Breast epithelium (tissue), 3 donors: Measurements from ENCODE around the gene CACHD1.

Source experiments
- POLR2A ChIP-seq: fragments of 450-650 bp; IDR thresholded peaks from one replicate; pipeline ENCODE4 v1.6.1; 2016; ENCODE audit warnings: antibody characterized with exemption, mild to moderate bottlenecking, moderate library complexity
- POLR2AphosphoS5 ChIP-seq, 3 donors: sonication (generic); formaldehyde crosslinking; IDR thresholded peaks; one replicate each; pipeline ENCODE4 v1.6.1; 2017; ENCODE audit warnings: antibody characterized with exemption in 3 of 3
- TF ChIP-seq, protein P1 (sequence below), 3 donors: fragments of 450-650 bp; IDR thresholded peaks; one replicate each; pipeline ENCODE4 v1.5.1; 2016 to 2017; ENCODE audit warnings: antibody characterized with exemption in 3 of 3, mild to moderate bottlenecking in 3 of 3, moderate library complexity in 3 of 3

DNA sequence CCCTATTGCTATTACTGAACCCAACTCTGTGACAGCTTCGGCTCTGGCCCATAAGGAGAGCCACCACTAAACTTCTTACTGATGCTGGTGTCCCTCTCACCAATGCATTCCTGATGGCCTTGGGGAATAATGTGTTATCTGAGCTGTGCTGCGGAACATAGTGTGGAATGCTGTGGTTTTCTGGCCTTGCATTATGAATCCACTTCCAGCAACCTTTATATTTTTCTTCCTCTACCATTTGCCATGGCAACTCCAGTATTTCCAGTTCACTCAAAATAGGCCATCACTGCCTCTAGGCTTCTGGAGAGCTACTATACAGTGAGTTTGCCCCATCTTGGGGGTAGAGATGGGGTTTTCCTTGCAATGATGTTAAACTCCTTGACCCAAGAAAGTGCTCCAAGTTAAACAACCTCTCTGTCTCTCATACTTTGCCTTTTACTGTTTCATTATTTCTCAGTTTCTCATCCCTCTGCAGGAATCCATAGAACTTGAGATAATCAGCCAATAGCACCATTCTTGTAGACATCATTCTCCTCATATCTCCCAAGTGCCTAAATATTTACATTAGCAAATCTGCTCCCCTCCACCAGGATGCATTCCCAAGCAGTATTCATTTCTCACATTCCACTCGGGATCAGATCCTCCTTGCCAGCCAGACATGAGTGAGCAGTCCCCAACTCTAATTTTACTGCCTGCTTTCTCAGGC lies 263.8 kb downstream of the CACHD1 start:
- TF ChIP-seq, protein P1, sequence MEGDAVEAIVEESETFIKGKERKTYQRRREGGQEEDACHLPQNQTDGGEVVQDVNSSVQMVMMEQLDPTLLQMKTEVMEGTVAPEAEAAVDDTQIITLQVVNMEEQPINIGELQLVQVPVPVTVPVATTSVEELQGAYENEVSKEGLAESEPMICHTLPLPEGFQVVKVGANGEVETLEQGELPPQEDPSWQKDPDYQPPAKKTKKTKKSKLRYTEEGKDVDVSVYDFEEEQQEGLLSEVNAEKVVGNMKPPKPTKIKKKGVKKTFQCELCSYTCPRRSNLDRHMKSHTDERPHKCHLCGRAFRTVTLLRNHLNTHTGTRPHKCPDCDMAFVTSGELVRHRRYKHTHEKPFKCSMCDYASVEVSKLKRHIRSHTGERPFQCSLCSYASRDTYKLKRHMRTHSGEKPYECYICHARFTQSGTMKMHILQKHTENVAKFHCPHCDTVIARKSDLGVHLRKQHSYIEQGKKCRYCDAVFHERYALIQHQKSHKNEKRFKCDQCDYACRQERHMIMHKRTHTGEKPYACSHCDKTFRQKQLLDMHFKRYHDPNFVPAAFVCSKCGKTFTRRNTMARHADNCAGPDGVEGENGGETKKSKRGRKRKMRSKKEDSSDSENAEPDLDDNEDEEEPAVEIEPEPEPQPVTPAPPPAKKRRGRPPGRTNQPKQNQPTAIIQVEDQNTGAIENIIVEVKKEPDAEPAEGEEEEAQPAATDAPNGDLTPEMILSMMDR (IDR thresholded peaks at IDR 0.05), result no peak
- TF ChIP-seq POLR2AphosphoS5 (IDR thresholded peaks at IDR 0.05) (no peak), POLR2A (no peak)
